Endothelial cell of umbilical vein (primary cell): Measurements from ENCODE around the gene MGAT1. TPM values are rescaled to one million over a fixed set of nuclear protein-coding genes. Genes with fewer than 3 reads are reported as not detected.

Experiments
- BruUV-seq: library from RNA; stranded (reverse); fragments of 400-500 nt; replicated peaks from 2 replicates; lab custom pipeline; 2021; lab: Mats Ljungman, UMichigan
- CTCF ChIA-PET: fragments of 300-600, 350-600 bp; sonication (Branson Sonifier 250); formaldehyde crosslinking; loops from one replicate; lab custom pipeline; 2021; ENCODE audit warnings: antibody characterized with exemption, inconsistent platforms; lab: Charles Lee
- POLR2A ChIA-PET: fragments of 300-600, 350-600 bp; sonication (Branson Sonifier 250); formaldehyde crosslinking; loops from one replicate; lab custom pipeline; 2021; ENCODE audit warnings: antibody characterized with exemption, inconsistent platforms; lab: Charles Lee
- DNase-seq: peaks from one replicate; pipeline ENCODE4 v3.0.0-alpha.2; 2011; ENCODE audit warnings: low read depth, low spot score
- FAIRE-seq: peaks from 2 replicates; lab custom pipeline; 2011; peaks lifted over from hg19 to GRCh38; lab: Jason Lieb, UNC
- H2AFZ ChIP-seq: 2 replicates; pipeline ENCODE4 v1.6.0; 2012; ENCODE audit warnings: low read depth, low read length, control low read depth, inconsistent platforms
- H3K27ac ChIP-seq: 2 replicates; pipeline ENCODE4 v1.5.1; 2011; ENCODE audit warnings: low read depth, mild to moderate bottlenecking, control low read depth, low read length, moderate library complexity; ENCODE audit not compliant: insufficient read depth
- H3K27me3 ChIP-seq, 2 experiments: 2 replicates each; pipeline versions ENCODE4 v1.6.0 to v1.6.1; 2011; ENCODE audit warnings: low read length in 2 of 2, mixed read lengths in 1 of 2; ENCODE audit not compliant: control insufficient read depth in 2 of 2, insufficient read depth in 2 of 2
- H3K36me3 ChIP-seq, 2 experiments: 2 replicates in 1 of 2; 3 replicates in 1 of 2; pipeline ENCODE4 v1.5.1; 2011; ENCODE audit warnings: low read length in 2 of 2, mild to moderate bottlenecking in 1 of 2, moderate library complexity in 1 of 2; ENCODE audit not compliant: control insufficient read depth in 2 of 2, insufficient read depth in 2 of 2; ENCODE audit errors: extremely low read depth in 1 of 2
- H3K4me1 ChIP-seq: 3 replicates; pipeline ENCODE4 v1.5.1; 2011; ENCODE audit warnings: mild to moderate bottlenecking, low read length; ENCODE audit not compliant: control insufficient read depth, insufficient read depth; ENCODE audit errors: extremely low read depth
- H3K4me2 ChIP-seq: 2 replicates; pipeline ENCODE4 v1.6.1; 2011; ENCODE audit warnings: low read length, control low read depth, mixed read lengths; ENCODE audit not compliant: insufficient read depth
- H3K4me3 ChIP-seq, 3 experiments: fragments of 200-600 bp in 1 of 3; sonication (generic), shearing (Covaris generic) in 1 of 3; replicated peaks in 1 of 3; 2 replicates each; pipeline ENCODE4 v1.5.1; 2011 to 2016; ENCODE audit warnings: control low read depth in 3 of 3, low read length in 3 of 3, mild to moderate bottlenecking in 2 of 3, inconsistent platforms in 1 of 3, low read depth in 1 of 3, moderate library complexity in 1 of 3; ENCODE audit not compliant: insufficient read depth in 1 of 3
- H3K79me2 ChIP-seq: 2 replicates; pipeline ENCODE4 v1.6.0; 2012; ENCODE audit warnings: low read length, inconsistent platforms; ENCODE audit not compliant: control insufficient read depth, insufficient read depth
- H3K9ac ChIP-seq: replicated peaks from 2 replicates; pipeline ENCODE3; 2011; ENCODE audit warnings: low read length, control low read depth; ENCODE audit not compliant: insufficient read depth; ENCODE audit errors: extremely low read depth
- H3K9me1 ChIP-seq: replicated peaks from 3 replicates; pipeline ENCODE4 v1.6.0; 2011; ENCODE audit warnings: mild to moderate bottlenecking, low read length; ENCODE audit not compliant: control insufficient read depth, insufficient read depth; ENCODE audit errors: extremely low read depth
- H3K9me3 ChIP-seq: replicated peaks from 2 replicates; pipeline ENCODE4 v1.5.1; 2012; ENCODE audit warnings: low read length, inconsistent platforms; ENCODE audit not compliant: control insufficient read depth, insufficient read depth
- H4K20me1 ChIP-seq: replicated peaks from 2 replicates; pipeline ENCODE3; 2011; ENCODE audit warnings: mild to moderate bottlenecking, low read length; ENCODE audit not compliant: control insufficient read depth, insufficient read depth; ENCODE audit errors: extremely low read depth
- CTCF ChIP-seq, 2 donors: IDR thresholded peaks; 1 replicate in 1 of 2; 2 replicates in 1 of 2; pipeline ENCODE4 v1.5.1; 2011; ENCODE audit warnings: low read length in 2 of 2, mild to moderate bottlenecking in 2 of 2, moderate library complexity in 2 of 2, control low read depth in 1 of 2, inconsistent platforms in 1 of 2, low read depth in 1 of 2; ENCODE audit not compliant: insufficient read depth in 1 of 2; ENCODE audit errors: extremely low read depth in 1 of 2
- EZH2 ChIP-seq: IDR thresholded peaks from 2 replicates; pipeline ENCODE4 v1.6.1; 2012; ENCODE audit warnings: borderline replicate concordance, low read depth, mild to moderate bottlenecking, moderate library complexity, low read length, inconsistent platforms; ENCODE audit not compliant: severe bottlenecking
- FOS ChIP-seq: IDR thresholded peaks from 2 replicates; pipeline ENCODE4 v1.6.1; 2011; ENCODE audit warnings: mild to moderate bottlenecking, low read length, moderate library complexity, borderline replicate concordance; ENCODE audit not compliant: insufficient read depth
- GATA2 ChIP-seq: IDR thresholded peaks from 2 replicates; pipeline ENCODE4 v1.7.0; 2011; ENCODE audit warnings: low read depth, mild to moderate bottlenecking, moderate library complexity, mixed read lengths, low read length; ENCODE audit not compliant: insufficient read length, insufficient read depth
- JUN ChIP-seq: IDR thresholded peaks from 2 replicates; pipeline ENCODE4 v1.6.1; 2011; ENCODE audit warnings: borderline replicate concordance, low read depth; ENCODE audit not compliant: insufficient read length, insufficient read depth
- MAX ChIP-seq: IDR thresholded peaks from 2 replicates; pipeline ENCODE4 v1.6.1; 2011; ENCODE audit not compliant: insufficient read depth, insufficient read length
- MYC ChIP-seq: IDR thresholded peaks from one replicate; pipeline ENCODE4 v1.6.1; 2011; ENCODE audit warnings: mild to moderate bottlenecking, low read depth, low read length
- POLR2A ChIP-seq: IDR thresholded peaks from 2 replicates; pipeline ENCODE4 v1.6.1; 2012; ENCODE audit warnings: low read depth, mild to moderate bottlenecking, control low read depth, low read length
- POLR2AphosphoS5 ChIP-seq: IDR thresholded peaks from 2 replicates; pipeline ENCODE4 v1.6.1; 2012; ENCODE audit warnings: low read depth, mild to moderate bottlenecking, control low read depth, low read length, moderate library complexity; ENCODE audit not compliant: insufficient read depth
- dilution Hi-C: fragments of 300-500 bp; cut with MboI; formaldehyde crosslinking; loops from one replicate; pipeline ENCODE4 v1.15.0; 2019; ENCODE audit warnings: low sequenced_read_pairs; ENCODE audit not compliant: extremely low pct_ligation_motif_present
- intact Hi-C: fragments of 100-400 bp; cut with micrococcal nuclease; formaldehyde crosslinking; loops from one replicate; pipeline ENCODE4 v1.10.0; 2022
- polyA plus RNA-seq, 4 experiments: library from polyadenylated mRNA; depleted of rRNA in 3 of 4; stranded (reverse) in 3 of 4; unstranded in 1 of 4; fragments of >200 nt; gene quantifications; 2 replicates each; pipeline versions ENCODE4 v1.2.1 to v1.2.3, GENCODE V29; 2011 to 2012; ENCODE audit warnings: missing spikeins in 1 of 4
- total RNA-seq: library from RNA; stranded (reverse); gene quantifications from 2 replicates; pipeline ENCODE4 v1.2.3, GENCODE V29; 2021

Gene MGAT1
- total and polyA plus RNA-seq, 2 donors (not counting 3 experiments of a cell fraction or from before 2014, with no cell fraction given), result 123 to 126 TPM

DNA sequence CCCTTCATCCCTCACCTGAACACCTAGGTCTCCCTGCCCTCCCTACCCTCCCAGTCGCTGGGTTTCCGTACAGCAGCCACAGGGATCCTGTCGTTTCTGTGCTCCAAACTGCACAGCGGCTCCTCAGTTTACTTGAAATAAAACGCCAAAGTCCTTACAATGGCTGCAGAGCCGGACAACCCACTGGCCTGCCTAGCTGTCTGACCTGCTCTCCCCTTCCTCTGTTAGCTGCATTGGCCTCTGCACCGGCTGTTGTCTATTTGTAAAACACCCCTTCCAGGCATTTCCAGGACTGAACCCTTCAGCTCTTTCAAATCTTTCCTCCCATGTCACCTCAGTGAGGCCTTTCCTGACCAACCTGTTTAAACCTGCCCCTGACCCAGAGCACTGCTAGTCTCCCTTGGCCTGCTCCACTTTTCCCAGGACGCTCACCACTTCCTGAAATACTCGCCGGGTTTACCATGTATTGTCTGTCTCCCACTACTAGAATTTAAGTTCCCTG, 9.1 kb upstream of the MGAT1 start:
- Histone ChIP-seq H3K27ac (no peak overlapping the region), H2AFZ (no peak overlapping the region), H3K4me1 (peaks cover 46% of the 10 kb centered on the region), H3K9ac (no peak overlapping the region), H3K79me2 (peaks cover 11% of the 10 kb centered on the region), H3K9me1 (no peaks in the 10 kb centered on the region), H3K27me3 (no peaks in the 10 kb centered on the region), H3K9me3 (no peaks in the 10 kb centered on the region), H3K36me3 (no peaks in the 10 kb centered on the region), H3K4me2 (no peak overlapping the region), H4K20me1 (no peaks in the 10 kb centered on the region), H3K4me3 (no peak overlapping the region)
- dilution Hi-C loops, result no loop called here
- CTCF ChIA-PET, result interaction anchor here (2.5 kb wide), 1 partner anchor 58 kb away, joined by 14 read pairs; no protein-coding TSS in a partner anchor
- intact Hi-C loops, result loop anchor here (5.0 kb wide), 1 partner anchor 164 kb away; the partner anchor contains the start of gene FLT4
- no TSS peak for BruUV-seq
- DNase-seq, result no peak
- POLR2A ChIA-PET, result no interaction called here
- TF ChIP-seq EZH2, result no peak
- no peak for TF ChIP-seq MAX
- TF ChIP-seq JUN, result no peak
- no peak for TF ChIP-seq CTCF (IDR thresholded peaks at IDR 0.05; ENCODE audit: extremely low read depth in 1 of 2, insufficient read depth in 1 of 2, low read depth in 1 of 2, low read length in 2 of 2)
- no peak for TF ChIP-seq MYC
- TF ChIP-seq FOS, result no peak
- TF ChIP-seq POLR2AphosphoS5, result no peak
- TF ChIP-seq POLR2A, result no peak
- no peak for TF ChIP-seq GATA2
- no peak for FAIRE-seq
